Astrocyte of the hippocampus (primary cell): ENCODE data around the gene BTBD16.

ENCODE experiments used
- DNase-seq: peaks from one replicate; pipeline ENCODE4 v3.0.0; 2011; ENCODE audit warnings: low read depth, low spot score

Gene BTBD16

DNA sequence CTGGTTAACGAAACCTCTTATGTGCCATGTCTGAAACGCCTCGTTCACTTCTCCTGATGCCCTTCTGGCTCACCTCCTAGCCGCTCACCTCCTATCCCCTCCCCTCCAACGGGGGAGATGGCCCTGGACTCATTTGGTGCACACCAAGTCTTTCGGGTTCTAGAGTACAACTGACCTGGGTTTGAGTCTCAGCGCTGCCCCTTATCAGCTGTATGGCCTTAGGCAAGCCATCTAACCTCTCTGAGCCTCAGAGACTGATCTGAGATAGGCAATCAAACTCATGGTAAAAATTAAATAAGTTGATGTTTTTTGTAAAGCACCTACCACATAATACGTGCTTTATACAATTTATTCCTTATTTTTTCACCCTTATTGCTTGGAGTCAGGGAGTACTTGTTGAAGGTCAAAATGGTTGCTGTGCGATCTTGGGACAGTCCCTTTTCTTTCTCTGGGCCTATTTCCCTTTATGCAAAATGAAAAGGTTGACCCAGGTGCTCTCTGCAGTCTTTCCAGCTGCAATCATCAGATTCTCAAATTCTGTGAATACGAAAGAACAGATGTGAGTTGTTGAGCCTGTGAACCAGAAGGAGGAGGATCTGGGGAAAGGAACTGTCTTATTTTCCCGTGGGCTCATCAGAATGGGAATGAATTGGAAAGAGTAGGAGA is 72.2 kb downstream of the BTBD16 start:
- DNase-seq, result no peak

DNA sequence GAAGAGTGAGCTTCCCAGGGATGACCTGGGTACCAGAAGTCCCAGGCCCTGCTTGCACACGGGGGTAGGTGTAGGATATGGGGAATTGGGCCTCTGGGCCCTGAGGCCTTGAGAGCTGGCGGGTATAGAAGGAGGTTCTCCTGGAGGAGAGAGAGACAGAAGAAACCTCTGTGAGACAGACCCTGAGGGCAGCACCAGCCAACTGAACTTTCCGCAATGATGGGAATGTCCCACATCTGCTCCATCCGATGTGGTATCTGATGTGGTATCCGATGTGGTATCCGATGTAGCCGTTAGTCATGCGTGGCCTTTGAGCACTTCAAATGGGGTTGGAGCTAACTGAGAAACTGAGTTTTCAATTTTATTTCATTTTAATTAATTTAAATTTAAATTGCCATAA is 72.8 kb downstream of the BTBD16 start:
- DNase-seq, result no peak

DNA sequence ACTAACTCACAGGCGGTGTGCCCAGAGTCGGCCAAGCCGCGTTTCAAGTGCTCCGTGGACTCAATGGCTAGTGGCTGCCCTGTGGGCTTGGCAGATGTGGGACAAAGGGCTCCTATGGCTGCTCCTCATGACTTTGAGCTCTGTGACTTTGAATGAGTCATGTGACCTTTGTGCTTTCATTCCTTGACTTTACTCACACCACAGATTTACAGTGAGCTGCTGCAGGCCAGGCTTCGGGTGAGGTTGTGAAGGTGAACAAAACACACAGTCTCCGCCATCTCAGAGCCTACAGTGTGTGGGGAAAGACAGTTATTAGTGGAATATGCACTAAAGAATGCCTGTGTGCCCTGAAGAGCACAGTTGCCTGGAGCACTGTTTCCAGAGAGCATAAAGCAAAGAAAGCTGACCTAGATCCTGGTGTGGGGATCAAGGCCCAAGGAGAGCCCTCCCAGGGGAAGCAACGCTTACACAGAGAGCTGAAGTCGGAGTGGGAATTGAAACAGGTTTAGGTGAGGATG is 73.7 kb downstream of the BTBD16 start:
- DNase-seq, result peak; percentile 32

DNA sequence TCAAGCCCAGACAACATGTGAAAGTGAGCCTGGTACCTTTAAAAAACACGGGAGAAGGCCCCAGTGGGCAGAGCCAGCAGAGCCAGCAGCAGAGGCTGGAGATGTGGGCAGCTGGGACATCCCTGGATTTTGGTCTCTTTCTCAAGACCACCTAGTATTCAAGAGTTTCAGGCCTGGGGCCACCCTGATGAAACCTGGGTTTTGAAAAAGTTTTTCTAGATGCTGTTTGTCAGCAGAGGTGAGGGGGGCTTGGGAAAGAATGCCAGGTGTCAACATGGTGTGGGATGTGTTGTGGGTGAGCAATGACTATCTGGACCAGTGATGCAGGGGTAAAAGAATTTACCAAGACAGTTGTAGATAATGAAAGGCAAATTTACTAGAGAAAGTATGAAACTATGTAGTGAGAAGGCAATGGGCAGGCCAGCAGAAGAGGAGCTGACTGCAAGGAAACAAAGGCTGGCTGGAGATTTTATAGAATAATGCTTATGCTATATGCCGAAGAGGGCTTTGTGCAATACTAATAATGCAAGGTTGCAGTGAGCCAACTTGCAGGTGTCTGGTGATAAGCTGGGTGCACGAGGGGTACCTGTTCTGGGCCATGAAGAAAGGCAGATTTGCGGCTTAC is 75.3 kb downstream of the BTBD16 start:
- DNase-seq, result no peak

DNA sequence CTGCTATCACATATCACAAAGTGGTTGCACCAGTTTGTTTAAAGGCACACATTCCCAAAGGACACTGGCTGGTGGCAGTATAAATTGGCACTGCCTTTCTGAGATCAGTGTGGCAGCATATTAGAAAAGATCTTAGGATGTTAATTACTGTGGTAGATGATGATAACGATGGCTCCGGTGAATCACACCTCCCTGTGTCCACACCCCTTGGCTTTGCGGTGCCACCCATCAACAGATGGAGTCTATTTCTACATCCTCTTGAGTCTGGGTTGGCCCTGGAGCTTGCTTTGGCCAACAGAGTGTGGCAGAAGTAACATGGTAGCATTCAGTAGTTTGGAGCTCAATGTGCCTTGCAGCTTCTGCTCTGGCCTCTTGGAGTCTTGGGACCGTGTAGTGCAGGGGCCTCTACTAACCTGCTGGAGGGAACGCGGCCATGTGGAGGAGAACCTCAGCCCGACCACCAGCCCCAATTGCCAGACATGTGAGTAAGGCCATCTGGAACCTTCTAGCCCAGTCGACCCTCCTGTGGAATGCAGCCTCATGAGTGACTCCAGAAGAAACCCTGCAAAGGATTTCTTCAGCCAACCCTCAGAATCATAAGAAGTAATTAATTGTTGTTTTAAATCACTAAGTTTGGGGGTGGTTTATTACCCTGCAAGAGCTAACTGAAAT is 76.2 kb downstream of the BTBD16 start:
- no peak for DNase-seq

DNA sequence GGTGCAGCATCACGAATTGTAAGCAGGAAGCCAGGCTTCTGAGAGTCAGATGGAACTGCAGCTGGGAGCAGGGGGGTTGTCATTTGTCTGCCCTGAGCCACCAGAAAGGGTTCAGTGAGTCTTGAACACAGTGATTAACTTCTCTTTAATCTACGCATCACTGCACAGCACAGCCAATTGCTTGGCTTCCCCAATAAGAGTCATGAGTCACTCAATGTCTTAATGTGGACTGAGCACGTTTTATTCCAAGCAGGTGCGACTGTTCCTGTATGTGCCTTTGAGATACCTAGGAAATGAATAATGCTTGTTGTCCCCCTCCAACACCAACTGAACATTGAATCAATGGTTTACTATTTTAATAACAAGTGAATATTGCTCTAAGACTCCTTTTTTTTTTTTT is 77.4 kb downstream of the BTBD16 start:
- DNase-seq, result peak; percentile 65

DNA sequence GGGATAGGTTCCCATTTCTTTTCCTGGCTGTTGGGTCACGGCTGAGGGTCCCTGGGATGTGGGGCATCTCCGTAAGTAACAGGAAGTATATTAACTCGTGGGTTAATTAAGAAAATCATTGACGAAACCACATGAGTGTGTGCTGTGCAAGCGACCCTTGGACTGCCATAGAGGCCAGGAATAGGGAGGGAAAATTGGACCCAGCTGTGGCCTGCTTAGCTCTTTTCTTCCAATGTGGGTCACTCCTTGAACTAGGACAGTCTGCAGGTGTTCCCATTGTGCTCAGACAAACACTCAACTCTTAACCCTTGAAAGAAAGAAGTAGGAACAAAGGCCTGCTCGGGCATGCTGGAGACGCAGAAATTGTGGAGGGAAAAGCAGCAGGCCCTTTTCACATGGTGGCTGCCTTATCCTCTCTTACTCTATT is 77.9 kb downstream of the BTBD16 start:
- DNase-seq, result no peak

DNA sequence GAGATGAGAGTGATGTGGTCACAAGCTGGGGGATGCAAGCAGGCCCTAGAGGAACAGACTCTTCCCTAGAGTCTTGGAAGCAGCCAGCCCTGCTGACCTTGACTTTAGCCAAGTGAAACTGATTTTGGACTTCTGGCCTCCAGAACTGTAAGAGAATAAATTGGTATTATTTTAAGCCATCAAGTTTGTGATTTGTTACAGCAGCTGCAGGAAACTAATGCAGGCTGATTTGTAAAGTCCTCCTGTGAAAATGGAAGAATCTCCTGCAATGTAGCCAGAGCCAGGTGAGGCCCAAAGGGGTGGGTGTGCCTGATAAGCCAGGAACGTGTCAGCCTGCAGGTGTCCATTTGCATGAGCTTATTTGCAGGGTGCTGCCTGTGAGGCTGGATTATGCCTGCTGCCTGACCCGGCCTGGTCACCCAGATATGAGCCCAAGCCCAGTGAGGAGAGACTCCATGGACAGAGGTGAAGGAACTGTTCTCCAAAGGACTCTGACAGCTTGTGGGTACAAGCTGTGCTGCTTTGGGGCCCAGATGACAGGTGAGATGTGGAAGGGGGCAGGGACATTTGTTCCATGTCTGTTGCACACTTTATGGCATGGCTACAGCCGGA is 78.8 kb downstream of the BTBD16 start:
- DNase-seq, result no peak

DNA sequence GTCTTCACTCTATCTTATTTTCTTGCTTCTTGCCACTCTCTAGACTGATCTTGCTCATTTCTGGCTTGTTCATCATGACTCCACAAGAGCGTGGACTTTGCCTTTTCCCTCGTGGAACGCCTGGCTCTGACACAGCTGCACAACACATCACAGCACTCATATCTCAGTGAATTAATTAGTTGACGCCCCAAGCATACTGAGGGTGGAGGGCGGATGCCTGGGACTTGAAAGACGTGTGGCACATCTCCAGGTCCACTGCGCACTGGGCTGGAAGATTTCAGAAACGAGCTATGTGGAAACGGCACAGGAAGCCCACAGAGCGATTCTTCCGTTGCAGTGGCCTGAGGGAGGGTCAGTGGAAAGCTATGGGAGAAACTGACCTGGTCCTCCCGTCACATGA is 79.8 kb downstream of the BTBD16 start:
- DNase-seq, result no peak

DNA sequence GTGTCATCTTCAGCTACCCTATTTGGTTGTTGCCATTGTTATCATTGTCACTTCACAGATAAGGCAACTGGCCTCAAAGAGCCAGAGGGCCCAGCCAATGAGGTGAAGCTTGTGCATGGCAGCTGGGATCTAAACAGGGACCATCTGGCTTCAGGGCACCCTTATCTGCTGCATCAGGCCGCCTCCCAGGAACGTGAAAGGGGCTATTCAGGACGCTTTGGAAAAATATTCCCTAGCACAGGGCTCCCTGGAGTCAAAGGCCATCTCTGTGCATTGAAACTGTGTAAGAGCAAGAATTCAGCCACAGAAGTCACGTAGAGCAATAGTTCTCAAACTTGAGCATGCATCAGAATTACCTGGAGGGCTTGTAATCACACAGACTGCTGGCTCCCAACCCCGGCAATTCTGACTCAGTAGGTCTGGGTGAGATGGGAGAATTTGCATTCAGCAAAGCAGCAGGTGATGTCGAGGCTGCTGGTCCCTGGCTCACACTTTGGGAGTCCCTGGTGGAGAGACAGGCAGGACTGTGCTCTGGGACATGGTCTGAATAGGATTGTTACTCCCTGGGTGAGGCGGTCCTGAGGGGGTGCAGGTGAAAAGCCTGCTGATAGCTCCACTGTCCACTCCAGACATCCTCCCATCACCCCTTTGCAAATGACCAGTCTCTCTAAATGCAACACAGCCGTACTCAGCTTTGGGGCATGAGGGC is 81.9 kb downstream of the BTBD16 start:
- DNase-seq, result no peak

DNA sequence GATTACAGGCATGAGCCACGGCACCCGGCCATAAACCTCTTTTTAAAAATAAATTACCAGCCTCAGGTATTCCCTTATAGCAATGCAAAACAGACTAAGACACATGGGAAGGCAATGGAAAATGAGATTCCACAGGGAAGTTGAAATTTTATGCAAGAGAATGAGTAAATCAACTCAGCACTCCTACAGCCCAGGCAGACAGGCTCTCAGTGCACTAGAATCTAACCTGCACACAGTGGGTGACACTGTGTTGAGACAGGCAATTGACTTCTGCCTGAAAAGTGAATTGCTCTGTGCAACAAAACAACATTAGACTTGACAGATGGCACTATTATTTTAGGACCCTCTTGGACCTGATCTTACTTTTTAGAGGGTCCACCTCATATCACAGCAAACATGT is 83.3 kb downstream of the BTBD16 start:
- DNase-seq, result no peak

DNA sequence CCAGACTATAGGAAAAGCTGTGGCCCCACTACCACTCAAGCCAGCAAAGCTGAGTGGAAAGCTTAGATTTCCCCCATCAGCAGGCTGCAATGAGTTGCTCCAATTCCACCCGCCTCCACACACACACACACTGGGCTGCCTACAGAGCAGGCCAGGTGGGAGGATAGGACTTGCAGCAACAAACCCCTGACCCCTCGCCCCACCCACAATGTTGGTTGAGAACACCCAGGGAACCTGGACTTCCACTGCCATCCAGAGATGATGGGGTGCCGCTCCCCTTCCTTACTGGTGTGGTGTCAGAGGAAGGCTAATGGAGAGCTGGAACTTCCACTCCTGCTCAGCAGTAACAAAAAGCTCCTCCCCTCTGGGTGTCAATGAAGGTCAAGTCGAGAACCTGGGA is 86.6 kb downstream of the BTBD16 start:
- DNase-seq, result no peak

DNA sequence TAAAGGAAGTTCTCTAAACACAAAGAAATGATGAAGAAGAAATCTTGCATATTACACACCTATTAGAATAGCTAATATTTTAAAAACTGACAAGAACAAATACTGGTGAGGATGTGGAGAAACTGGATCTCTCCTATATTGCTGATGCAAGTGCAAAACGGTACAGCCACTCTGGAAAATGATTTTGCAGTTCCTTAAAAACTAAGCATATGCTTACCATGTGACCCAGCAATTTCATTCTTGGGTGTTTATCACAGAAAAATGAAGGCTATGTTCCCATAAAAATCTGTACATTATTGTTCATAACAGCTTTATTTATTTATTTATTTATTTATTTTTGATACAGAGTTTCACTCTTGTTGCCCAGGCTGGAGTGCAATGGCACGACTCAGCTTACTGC is 88.5 kb downstream of the BTBD16 start:
- no peak for DNase-seq

DNA sequence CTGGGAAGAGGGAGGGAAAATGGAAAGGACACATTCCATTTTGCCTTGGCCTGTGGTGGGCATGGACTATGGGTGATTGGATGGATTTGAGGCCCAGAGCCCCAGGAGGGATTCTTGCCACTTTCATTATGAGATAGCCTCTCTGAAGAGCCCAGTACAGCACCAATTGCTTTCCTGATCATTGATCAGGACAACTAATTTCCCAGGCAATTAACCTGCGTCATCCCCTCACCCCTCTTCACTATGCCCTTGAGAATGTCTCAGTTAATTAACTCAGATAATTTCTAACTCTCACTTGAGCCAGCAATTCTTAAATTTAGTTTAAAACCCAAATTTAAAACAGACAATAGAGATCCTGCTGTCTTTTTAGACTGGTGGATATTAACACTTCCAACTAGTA is 90.0 kb downstream of the BTBD16 start:
- DNase-seq, result no peak

DNA sequence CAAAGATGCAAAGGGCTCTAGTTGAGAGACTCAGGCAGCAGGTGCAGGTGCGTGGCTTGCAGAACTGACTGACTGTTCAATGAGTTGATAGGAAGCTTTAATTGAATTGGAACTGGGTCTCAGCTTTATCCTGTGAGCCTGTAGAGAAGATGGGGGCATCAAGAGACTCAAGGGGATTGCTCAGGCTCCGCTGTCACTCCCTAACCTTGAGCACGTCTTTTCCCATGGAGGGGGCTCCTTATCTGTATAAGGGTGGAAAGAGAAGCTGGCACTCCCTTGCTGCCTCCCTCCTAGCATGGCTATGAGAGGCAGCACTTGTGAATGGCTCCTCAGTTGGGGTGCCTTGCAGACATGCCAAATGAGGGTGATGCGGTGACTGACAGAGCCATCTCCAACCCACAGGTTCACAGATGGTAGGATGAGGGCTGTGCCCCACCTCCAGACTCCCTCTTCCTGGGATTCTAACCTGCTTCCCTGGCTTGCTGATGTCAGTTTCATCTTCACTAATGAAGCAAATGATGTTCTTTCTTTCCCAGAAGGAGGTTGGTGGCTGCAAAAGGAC is 91.0 kb downstream of the BTBD16 start:
- no peak for DNase-seq

DNA sequence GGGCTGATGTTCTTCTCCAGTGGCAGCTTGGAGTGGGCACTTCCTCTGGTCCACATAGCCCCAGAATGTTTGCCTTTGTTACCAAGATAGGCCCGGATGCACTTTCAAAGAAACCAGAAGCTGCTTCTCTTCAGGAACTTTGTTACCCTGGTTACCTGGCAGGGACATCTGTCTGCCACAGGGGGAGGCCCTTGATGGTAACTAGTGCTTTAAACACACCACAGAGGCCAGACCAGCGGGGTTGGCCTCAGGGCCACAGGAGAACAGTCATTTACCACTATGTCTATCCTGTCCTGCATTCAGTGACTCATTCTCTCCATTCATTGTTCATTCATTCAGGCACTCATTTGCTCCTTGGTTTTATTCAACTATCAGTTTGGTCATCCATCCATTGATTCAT is 91.5 kb downstream of the BTBD16 start:
- DNase-seq, result peak; percentile 68

DNA sequence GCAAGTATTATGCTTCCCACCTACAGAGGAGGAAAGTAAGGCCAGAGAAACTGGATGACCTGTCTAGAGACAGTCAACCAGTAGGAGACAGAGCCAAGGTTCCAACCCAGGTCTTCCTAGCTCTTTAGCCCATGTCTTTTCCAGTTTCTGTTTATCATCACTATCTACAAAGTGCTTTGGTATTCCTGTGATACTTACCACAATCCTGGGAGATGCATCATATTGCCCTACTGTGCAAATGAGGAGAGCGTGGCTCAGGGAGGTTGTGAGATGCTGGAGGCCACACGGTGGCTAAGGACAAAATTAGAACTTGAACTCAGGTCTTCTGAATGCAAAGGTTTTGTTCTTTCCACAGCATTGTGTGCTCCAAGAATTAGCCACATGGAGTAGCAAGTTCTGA is 92.2 kb downstream of the BTBD16 start:
- DNase-seq, result no peak

DNA sequence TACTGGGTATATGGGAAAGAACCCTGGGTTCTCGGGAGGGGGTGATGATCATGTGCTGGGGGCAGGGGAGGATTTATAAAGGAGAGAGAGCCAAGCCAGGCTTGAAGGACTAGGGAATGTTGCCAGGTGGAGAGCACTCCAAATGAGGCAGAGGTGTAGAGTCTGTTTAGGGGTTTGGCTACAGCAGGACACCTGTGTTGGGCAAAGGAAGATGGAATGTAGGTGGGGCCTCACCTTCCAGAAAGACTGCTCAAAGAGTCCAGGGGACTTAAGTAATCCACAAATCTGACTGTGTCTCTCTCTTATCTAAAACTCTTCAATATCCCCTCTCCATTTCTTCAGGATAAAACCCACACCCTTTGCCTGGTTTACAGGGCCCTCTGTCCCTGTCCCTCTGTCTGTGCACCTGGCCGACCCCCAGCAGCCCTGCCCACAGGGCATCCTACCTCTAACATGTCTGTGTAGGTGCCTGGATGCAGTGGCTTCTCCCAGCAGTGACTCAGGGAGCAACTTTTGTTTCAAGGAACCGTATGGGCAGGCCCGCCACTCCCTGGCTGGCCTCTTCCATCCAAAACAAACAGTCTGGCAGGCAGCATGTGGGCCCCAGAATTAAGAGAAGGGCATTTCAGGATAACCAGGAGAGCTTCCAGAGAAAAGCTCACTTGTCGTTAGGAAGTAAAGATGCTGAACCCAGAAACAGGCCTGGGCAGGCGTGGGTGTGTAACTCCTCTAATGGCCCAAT is 92.8 kb downstream of the BTBD16 start:
- DNase-seq, result peak; percentile 56

DNA sequence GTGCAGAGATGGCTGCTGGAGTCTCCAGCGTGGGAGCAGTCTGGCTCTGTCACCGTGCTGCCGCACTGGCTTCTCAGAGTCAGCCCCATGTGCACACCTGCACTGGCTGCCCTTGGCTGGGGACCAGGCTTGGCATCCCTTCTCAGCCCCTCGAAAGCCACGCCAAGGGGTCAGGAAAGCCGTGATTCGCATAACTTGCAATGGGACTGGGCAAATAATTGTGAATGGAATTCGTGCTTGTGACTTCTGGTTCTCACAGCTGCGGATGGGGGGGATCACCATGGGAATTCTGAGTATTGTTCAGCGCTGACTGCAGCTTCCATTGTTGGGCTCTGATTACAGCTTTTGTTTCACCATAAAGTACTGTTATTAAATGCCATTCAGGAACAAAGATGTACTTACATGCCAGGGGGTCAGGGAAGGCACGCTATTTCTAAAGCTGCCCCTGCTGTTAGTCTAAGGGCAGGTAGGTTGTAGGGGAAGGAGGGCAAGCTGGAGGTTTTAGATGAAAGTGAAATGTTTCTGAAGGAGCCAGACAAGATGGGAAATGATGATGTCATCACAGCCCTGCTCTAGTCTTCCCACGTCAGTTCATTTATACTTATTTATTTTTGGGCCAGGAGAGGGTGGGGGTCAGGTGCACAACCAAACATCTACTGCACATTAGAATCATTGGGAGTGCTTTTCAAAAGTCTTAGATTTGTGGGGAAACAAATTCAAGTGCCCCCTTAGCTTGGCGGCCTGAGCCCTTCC is 97.6 kb downstream of the BTBD16 start:
- DNase-seq, result no peak

DNA sequence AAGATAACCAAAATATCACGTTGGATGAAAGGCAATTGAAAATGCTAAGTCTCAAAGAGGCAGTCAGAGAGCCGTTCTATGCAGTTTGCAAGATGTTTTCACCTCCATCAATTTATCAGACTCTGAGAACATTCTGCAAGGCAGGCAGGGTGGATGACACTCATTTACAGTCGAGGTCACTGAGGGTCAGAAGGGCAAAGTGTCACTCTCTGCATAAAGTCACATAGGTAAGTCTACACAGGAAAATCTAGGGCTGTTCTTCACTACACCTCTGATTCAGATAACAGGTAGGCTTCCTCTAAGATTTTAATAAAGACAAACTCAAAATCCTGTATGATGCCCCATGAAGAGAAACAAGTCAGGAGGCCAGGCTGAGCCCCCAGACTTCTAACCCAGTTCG is 102.0 kb downstream of the BTBD16 start:
- DNase-seq, result no peak
